GM19351 (cell line): ENCODE measurements around the gene UQCRQ.

Experiments
- ATAC-seq: cut with Tn5 transposase; IDR thresholded peaks from one replicate; pipeline ENCODE4 v1.9.1; 2021; ENCODE audit warnings: mild to moderate bottlenecking, moderate library complexity; ENCODE audit not compliant: unreplicated experiment

UQCRQ gene

GRCh38 chr5:132901036-132901435 lies 34.6 kb downstream of the UQCRQ start:
- ATAC-seq: no peak

DNA sequence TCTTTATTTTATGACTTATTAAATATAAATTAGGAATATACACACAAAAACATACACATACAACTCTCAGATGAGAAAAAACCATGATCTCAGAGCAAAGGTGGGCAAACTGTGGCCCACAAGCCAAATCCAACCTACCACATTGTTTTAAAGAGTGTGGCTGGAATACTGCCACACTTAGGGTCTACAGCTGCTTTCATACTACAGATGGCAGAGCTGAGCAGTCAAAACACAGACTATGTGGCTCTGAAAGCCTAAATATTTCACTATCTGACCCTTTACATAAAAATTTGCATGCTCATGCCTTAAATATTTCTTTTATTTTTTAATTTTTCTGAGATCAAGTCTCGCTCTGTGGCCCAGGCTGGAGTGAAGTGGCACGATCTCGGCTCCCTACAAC lies 35.3 kb downstream of the UQCRQ start:
- ATAC-seq: no peak

DNA sequence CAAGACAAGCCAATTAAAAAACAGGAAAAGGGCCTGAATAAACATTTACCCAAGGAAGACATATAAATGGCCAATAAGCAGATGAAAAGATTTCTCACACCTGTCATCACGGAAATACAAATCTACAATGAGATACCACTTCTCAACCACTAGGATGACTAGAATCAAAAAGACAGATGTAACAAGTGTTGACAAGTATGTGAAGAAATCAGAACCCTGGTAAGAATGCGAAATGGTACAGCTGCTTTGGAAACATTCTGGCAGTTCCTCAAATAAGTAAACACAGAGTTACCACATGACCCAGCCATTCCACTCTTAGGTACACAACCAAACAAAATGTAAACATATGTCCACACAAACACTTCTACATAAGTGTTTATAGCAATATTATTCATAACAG lies 39.5 kb downstream of the UQCRQ start:
- no peak for ATAC-seq

- no peak for ATAC-seq
Measured at GRCh38 chr5:132907161-132907560, 40.7 kb downstream of the UQCRQ start.

DNA sequence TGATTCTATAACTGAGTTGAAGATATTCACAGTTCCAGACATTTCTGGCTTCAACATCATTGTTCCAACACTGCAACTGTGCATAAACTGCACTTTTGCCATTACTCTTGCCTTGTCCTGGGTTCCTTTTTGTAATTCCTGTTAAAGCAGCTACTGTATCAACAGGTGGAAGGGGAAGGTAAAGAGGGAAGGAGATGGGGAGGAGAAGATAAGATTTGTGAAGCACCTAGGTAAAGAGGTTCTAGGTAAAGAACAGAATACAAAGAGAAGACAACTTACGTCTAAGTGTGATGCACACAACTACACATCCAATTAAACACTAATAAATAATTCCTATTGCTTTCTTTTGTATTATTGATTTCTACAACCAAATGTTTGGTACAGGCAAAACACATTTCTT lies 43.3 kb downstream of the UQCRQ start:
- no peak for ATAC-seq

DNA sequence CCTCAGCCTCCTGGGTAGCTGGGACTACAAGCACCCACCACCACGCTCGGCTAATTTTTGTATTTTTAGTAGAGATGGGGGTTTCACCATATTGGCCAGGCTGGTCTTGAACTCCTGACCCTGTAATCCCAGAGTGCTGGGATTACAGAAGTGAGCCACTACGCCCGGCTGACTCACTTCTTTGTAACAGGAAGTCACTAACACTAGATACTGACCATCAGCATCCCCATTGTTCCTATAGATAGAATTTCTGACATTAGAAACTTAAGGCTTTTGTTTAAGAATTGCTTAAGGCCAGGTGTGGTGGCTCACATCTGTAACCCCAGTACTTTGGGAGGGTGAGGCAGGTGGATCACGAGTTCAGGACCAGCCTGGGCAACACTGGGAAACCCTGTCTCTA lies 49.2 kb downstream of the UQCRQ start:
- no peak for ATAC-seq

DNA sequence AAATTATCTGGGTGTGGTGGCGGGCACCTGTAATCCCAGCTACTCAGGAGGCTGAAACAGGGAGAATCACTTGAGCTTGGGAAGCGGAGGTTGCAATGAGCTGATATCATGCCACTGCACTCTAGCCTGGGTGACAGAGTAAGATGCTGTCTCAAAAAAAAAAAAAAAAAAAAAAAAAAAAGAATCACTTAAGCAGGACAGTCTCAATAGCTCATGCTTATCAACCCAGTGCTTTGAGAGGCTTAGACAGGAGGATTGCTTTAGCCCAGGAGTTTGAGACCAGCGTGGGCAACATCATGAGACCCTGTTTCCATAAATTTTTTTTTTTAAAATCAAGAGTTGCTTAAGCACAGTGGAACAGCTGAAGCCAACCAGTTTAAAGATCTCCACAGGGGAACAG lies 49.6 kb downstream of the UQCRQ start:
- no peak for ATAC-seq
